ENCODE results near the gene RTP5.
A peak's percentile ranks its signal among the peaks of the same experiment; 100 is the strongest.
"Not testable (repeated sequence)": the region's sequence is repeated elsewhere in the genome, so short reads cannot be mapped to it uniquely, and the experiment has no call there.

RTP5 gene

DNA sequence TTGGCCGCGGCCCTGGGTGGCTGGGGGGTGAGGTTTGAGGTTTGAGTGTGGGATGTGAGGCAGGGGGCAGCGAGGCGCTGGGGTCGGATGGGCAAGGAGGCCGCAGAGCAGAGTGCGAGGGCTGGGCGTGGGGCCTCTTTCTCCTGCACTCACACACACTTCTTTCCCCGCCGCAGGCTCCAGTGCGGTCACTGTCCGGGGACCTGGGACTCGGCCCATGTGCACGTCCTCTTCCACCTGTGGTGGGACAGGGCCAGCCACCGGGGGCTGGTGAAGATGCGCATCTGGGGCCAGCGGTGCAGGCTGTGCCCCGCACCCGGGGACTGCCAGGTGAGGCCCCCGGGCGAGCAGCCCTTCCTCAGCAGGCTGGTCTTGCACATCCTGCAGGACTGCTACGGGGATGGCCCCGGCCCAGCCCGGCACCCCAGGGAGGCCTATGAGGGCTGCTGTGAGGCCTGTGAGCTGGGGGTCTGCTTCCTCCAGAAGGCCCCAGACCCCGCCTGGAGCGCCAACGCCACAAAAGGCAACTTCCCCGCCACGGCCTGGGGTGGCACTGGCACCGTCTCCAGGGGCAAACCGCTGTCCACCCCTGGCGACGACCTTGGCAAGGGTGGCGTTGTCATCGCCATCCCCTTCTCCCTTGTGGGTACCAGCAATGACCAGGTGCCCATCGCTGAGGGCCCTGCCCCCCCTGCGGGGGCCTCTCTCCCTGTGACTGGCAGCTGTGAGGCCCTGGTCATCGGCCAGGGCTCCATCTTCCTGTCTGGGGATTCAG is 2.2 kb downstream of the RTP5 start:
- no peak for DNase-seq

DNA sequence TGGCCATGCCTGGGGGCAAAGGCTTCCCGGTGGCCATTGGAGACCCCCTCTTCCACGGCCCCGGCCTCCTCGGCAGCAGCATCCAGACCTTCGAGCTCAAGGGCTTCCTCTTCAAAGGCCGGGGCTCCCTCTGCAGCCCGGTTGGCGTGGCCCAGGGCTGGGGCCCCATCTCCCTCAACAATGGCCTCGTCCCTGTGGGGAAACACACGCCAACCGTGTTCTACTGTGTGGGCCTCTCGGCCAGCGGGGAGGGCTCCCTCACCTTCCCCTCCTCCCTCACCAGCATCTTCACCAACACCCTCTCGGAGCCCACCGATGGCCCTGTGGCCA is 2.7 kb downstream of the RTP5 start:
- DNase-seq: no peak

DNA sequence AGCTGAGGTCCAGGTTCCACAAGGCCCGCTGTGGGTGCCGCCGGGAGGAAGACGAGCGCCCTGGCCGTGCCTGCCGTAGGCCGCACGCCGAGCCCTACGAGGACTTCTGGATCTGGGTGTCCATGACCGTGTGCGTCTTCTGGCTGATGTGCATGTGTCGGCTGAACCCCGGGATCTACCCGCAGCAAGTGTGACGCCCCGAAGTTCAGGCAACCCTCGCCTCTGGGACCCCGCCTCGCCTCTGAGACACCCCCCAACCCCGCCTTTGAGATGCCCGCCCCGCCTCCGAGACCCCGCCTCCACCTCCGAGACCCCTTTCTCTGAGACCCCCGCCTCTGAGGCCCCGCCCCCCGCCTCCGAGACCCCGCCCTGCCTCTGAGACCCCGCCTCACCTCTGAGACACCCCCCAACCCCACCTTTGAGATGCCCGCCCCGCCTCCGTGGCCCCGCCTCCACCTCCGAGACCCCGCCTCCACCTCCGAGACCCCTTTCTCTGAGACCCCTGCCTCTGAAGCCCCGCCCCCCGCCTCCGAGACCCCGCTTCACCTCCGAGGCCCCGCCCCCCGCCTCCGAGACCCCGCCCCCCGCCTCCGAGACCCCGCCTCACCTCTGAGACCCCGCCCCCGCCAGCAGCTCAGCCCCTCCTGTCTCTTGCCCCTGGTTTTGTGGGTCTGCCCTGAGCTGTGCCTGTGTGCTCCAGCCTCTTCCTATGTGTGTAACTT is 3.7 kb downstream of the RTP5 start:
- no peak for DNase-seq

DNA sequence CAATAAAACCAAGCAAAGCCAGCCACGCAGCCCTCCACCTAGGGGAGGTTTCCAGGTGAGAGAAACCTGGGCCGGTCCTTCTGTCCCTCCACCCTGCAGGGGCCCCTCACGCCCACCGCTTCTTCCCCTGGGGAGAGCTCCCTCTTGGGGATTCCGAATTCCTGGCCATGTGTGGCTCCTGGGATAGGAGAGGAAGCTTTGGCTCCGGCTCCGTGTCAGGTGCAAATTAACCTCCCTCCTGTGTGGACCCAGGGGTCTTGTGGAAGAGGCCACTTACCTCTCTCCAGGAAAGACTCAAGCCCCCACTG is 4.2 kb downstream of the RTP5 start:
- DNase-seq: no peak

DNA sequence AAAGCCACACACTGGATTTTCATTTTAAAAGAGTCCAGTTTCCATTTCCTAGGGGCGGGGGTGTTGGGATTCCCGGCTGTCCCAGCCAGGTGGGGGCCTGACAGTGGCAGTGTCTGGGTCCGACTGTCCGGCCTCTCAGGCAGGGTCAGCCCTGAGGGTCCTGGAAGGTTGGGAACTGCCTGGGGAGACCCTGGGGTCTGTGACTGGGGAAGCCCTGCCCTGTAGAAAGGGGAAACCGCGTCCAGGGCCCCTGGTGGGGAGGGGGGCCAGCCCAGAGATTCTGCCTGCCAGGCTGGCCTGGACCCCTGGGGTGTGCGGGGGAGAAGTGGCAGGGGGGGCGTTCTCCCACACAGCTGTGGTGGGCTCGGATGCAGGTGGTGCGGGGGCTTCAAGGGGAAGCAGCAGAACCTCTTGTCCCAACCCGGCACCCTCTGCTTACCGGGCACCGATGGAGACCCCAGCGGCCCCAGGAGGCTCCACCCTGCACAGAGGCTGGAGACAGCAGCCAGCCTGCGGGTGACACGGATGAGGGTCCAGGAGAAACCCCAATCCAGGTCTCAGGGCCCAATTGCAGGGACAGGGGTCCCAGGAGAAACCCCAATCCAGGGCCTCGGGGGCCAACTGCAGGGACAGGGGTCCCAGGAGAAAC is 4.9 kb downstream of the RTP5 start:
- DNase-seq: no peak

DNA sequence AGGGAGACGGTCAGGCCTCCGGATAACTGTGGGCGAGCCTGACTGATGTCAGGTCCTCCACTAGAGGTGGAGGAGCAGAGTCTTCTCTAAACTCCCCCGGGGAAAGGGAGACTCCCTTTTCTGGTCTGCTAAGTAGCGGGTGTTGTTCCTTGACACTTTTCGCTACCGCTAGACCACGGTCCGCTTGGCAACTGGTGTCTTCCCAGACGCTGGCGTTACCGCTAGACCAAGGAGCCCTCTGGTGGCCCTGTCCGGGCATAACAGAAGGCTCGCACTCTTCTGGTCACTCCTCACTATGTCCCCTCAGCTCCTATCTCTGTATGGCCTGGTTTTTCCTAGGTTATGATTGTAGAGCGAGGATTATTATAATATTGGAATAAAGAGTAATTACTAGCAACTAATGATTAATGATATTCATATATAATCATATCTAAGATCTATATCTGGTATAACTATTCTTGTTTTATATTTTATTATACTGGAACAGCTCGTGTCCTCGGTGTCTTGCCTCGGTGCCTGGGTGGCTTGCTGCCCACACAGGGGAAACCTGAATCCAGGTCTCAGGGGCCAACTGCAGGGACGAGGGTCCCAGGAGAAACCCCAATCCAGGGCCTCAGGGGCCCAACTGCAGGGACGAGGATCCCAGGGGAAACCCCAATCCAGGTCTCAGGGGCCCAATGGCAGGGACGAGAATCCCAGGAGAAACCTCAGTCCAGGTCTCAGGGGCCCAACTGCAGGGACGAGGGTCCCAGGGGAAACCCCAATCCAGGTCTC is 6.4 kb downstream of the RTP5 start:
- not testable (repeated sequence) for DNase-seq

DNA sequence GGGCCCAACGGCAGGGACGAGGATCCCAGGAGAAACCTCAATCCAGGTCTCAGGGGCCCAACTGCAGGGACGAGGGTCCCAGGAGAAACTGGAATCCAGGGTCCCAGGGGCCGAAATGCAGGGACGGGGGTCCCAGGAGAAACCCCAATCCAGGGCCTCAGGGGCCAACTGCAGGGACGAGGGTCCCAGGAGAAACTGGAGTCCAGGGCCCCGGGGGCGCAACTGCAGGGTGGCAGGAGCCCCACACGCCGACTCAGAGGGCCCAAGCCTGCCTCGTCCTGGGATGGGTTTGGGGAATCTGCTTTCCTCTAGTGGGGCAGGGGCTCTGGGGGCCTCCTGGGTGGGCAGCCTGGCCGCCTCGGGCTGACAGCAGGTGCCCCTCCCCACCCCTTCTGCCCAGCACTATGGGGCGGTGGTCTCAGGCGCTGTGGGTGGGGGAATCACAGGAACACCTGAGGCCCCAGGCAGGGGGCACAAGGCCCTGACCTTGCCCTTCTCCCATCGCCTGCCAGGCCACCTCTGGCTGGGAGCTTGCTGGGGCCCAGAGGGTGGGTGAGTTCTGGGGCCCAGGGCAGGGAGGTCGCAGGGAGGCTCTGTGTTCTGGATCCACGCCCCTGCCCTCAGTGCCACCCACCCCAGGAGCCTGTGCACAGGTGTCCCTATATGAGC is 7.1 kb downstream of the RTP5 start:
- DNase-seq: no peak

DNA sequence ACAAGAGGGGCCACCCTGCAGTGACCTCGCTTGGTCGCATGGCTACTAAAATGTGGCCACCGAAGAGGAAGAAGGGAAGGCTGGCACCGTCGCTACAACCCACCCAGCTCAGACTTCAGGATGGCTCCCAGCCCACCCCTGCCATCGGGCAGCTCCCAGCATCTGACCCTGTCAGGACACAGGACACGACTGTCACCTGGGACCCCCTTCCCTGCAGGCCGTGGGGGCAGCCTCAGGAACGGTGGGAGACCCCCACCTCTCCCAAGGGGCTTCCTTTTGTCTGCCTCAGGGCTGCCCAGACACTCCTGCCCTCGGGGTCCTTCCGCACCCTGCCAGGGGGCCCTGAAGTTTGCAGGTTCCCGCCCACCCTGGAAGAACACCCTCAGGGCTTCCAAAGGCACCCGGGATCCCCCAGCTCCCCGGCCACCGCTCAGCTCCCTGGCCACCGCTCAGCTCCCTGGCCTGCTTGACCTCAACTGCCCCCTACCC is 7.7 kb downstream of the RTP5 start:
- DNase-seq: no peak

DNA sequence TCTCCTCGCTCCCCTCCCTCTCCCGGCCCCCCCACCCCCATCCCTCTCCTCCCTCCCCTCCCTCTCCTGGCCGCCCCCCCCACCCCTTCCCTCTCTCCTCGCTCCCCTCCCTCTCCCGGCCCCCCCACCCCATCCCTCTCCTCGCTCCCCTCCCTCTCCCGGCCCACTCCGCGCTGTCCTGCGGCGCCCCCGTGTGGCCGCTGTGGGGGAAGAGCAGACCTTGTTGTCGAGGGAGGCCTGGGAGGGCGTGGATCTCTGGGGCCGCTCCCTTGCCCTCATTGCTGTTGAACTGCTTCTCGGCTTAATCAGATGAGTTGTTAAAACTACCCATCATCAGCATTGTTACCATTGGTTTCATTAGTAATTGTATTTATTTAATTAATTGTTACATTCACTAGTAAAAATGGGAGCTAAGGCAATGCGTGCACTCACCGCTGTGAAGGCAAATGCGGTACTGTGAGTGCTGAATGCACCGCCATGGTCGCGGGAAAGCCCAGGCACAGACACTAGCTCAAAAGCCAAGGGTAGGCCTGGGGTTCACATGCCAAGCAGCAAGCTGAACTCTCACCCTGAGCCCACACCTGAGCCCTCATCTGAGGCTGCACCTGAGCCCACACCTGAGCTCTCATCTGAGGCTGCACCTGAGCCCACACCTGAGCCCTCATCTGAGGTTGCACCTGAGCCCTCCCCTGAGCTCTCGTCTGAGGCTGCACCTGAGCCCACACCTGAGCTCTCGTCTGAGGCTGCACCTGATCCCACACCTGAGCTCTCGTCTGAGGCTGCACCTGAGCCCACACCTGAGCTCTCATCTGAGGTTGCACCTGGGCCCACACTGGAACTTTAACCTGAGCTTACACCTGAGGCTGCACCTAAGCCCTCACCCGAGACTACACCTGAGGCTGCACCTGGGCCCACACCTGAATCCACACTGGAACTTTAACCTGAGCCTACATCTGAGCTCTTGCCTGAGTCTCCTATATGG is 8.8 kb downstream of the RTP5 start:
- peak; percentile 53 for DNase-seq

DNA sequence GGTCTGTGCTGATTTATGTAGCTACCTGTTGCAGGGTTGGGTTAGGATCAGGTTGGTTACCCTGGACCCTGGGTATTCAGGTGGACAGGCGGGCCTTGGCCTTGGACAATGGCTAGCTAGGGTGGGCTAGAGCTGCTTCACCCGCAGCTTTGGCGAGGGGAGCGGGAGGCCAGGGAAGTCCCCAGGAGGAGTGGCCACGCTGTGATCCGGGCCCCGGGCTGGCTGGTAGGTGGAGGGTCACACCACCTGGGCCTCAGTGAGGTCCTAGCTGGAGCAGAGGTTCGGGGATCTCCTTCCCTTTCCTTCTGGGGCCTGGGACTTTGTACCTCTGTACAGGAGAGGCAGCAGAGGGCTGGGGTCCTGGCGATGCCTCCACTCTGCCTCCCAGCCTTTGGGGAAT is 9.8 kb downstream of the RTP5 start:
- DNase-seq: no peak

DNA sequence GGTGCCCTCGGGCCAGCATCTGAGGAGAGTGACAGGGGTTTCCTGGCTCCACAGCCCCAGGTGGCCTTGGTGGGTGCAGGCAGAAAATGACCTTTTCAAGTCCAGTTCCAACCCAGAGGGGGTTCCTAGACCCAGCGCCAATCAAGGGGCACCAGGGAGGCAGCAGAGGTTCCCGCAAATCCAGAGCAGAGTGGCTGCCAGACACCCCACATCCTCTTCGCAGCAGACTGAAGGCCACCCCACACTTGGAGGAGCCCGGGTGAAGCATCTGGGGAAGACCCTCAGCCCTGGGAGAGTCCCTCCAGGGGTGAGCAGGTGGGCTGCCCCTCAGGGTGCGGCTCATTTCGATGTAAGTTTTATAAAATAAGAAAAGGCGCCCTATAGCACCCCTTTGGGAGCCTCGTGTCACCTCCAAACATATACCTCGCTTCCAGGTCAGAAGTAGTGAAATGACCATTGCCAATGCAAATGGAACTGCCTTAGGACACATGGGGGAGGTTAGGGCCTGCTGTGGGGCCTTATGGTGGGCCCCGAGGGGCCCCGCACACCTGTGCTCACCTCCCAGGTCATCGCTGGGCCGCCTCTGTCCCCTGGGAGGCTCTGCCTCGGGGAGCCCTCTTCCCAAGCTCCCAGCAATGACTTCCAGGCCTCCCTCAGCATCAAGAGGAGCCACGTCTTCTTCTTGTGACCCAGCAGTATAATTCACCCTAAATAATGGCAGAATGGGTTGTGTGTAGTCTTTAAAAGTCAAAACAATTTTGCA is 11.0 kb downstream of the RTP5 start:
- no peak for DNase-seq

DNA sequence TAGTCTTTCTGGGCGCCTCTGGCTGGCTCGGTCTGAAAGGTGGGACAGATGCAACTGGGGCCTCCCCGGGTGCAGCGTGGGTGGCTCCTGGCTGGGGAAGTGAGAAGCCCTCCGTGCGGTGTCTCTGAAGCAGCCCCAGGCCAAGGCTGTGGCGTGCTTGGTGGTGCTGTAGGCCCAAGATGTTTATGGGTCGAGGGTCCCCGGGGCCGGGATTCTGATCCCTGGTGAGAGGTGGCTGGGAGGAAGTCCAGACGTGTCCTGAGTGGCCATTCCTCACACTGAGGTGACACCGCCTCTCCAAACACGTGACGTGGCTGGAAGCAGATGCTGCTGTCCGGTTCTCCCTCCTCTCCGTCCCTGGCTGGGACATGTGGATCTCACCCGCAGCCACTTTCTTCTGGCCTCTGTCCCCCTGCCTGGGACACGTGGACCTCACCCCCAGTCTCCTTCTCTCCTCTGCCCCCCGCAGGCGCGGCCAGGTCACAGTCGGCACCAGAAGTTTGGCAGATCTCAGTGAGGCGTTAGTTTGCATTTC is 12.6 kb downstream of the RTP5 start:
- no peak for DNase-seq

DNA sequence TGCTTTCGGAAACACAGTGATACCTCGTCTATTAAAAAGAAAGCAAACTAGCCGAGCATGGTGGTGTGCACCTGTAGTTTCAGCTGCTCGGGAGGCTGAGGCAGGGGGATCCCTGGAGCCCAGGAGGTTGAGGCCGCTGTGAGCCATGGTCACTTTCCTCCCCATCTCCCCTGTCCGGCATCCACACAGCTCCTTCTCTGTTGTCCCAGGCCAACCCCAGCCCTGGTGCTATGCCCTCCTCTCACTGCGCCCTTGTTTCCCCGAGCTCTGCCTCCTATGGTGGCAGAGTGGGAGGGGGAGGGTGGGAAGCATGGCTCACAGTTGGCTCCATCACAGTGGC is 15.4 kb downstream of the RTP5 start:
- no peak for DNase-seq

DNA sequence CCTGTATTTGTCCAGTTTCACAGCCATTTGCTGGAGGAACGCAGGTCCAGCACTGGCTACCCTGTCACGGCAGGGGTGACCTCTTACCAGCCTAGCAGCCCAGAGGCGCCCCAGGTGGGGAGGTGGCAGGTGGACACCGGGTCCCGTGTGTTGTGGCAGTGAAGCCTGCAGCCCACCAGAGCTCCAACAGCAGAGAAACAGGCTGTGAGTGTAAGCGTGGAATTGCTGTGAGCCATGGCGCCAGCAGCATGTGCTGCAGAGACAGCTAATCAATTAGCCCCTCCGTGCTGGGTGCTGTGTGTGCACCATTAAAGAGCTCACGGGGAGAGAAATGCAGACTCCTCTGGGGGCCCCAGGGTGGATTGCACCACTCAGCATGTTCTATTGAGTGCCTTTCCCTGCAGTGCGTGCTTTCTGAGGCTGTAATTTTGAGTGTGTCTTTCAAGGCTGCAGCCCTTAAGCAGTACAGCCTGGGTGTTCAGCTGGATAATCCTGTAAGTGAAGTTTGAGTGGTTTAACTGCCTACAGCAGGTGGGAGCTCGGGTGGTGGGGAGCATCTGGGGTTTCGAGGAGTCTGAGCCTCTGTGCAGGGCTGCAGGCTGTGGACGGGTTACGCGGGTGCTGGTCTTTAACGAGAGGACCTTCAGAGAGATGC is 15.9 kb downstream of the RTP5 start:
- DNase-seq: no peak

DNA sequence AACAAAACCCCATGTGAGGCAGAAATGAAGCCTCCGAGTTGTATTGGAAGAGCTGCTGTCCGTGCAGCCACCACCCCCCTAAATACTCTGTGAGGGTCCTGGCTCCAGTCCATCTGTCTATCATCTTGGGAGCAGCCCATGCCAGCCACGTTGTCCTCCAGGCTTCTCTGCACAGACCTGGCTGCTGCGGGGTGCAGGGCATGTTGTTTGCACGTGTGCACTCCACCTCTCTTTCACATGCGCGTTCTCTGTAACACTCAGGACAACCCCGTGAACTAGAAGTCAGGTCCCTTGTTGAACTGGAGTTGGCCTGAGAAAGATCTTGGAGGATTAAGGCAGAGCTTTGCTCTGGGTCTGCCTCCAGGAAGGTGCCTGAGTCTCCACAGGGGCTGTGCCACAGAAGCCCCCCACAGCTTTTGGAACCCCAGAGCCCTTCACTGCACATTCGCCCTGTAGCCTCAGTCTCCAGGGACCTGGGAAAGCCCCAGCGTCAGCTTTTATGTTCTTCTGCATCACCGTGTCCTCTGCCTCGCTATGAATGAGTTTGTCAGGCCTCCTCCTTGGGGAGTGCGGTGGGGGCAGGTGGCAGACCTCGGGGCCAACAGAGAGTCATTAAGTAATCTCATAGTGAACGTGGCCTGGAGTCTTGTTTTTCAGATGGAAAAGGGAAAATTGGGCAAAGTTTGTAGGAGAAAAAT is 16.6 kb downstream of the RTP5 start:
- DNase-seq: no peak

DNA sequence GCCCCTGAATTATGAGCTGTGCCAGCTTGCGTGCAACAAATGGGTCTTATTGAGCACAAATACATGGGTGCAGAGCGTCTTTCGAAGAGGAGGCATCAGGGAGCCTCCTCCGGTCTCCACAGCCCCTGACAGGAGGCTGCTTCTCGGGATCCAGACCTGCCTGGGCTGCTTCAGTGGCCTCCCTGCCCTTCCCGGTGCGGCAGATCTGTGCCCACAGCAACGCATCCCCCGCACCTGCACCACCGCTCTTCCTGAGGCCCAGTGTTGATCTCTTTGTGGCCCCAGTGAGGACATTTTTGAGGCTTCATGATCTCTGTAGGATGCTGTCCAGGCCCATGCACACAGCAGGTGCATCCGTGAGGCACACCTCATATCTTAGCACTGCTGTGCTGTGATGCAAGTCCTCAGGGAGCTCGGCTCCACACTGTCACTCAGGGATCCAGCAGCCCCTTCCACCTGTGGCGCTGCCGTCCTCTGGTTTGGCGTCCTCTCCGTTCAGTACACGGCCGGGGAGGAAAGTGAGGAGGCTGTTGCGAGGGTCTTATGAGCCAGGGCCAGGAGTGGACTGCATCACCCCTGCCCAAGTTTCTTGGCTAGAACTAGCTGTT is 17.4 kb downstream of the RTP5 start:
- DNase-seq: no peak

DNA sequence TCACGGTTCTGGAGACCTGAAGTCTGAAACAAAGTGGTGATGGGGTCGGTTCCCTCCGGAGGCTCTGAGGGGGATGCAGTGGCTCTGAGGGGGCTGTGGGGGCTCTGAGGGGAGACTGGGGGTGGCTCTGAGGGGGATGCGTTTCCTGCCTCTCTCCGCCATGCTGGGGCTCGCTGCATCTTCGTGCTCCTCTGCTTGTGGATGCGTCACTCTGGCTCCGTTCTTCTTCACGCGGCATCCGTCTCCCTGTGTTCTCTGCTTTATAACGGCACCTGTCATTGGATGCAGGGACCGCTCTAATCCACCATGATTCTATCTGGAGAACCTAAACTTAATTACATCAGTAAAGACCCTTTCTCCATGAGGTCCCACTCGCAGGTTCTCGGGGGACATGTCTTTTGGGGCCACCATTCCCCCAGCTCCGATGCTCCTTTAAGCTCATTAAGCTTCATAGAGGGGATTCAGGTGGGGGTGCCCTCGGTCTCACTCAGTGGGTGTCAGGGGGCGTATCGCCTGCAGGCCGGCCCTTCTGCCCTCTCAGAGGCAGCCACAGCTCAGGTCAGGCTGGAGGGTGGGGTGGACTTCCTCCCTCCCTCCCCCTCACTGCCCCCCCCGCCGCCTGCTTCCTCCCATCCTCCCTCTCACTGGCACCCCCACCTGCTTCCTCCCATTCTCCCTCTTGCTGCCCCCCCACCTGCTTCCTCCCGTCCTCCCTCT is 18.4 kb downstream of the RTP5 start:
- no peak for DNase-seq

DNA sequence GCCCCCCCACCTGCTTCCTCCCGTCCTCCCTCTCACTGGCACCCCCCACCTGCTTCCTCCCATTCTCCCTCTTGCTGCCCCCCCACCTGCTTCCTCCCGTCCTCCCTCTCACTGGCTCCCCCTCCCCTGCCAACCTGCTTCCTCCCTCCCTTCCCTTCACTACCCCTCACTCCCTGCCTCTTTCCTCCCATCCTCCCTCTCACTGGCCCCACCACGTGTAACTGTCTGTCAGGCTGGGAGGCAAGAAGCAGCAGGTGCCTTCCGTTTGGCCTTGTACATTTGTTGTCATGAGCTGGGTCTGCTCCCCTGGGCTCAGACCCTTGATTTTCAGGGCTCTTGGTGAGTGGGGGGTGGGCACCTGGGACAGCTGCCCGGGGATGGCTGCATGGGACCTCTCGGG is 19.1 kb downstream of the RTP5 start:
- DNase-seq: no peak

All from activated gamma-delta T cell (primary cell).